Ectodermal cell (in vitro differentiated cells): ENCODE results near the gene CARM1.

Experiments
- H3K27ac ChIP-seq: 2 replicates; pipeline ENCODE4 v1.7.0; 2013; ENCODE audit warnings: mild to moderate bottlenecking, low read depth, low read length; ENCODE audit not compliant: insufficient read depth, poor library complexity, severe bottlenecking
- H3K27me3 ChIP-seq: 2 replicates; pipeline ENCODE4 v1.7.0; 2013; ENCODE audit warnings: mild to moderate bottlenecking, low read length; ENCODE audit not compliant: insufficient read depth, control insufficient read depth, poor library complexity, severe bottlenecking
- H3K36me3 ChIP-seq: one replicate; pipeline ENCODE4 v1.7.0; 2013; ENCODE audit warnings: low read length; ENCODE audit not compliant: control insufficient read depth, insufficient read depth
- H3K4me1 ChIP-seq: one replicate; pipeline ENCODE4 v1.7.0; 2013; ENCODE audit warnings: low read length; ENCODE audit not compliant: control insufficient read depth, insufficient read depth
- H3K4me3 ChIP-seq: 2 replicates; pipeline ENCODE4 v1.7.0; 2013; ENCODE audit warnings: low read depth, low read length, control low read depth; ENCODE audit not compliant: insufficient read depth
- H3K9me3 ChIP-seq: 2 replicates; pipeline ENCODE4 v1.7.0; 2013; ENCODE audit warnings: mild to moderate bottlenecking, low read length, moderate library complexity; ENCODE audit not compliant: control insufficient read depth
- WGBS, 2 experiments: methylation state at CpG; one replicate each; pipeline ENCODE4 v1.1.7; 2013; ENCODE audit warnings: missing lambda C conversion rate in 2 of 2; 5-methylcytosine and 5-hydroxymethylcytosine counted together

Gene CARM1

GRCh38 chr19:10908380-10908960, 37.1 kb downstream of the CARM1 start:
- WGBS, 2 experiments = 96% methylated on average over 17 of the region's 17 CpGs
- no peaks in the 10 kb centered on the region for H3K27me3 ChIP-seq
- H3K4me1 ChIP-seq = no peaks in the 10 kb centered on the region
- H3K9me3 ChIP-seq = no peaks in the 10 kb centered on the region
- peaks cover 20% of the 10 kb centered on the region for H3K36me3 ChIP-seq
- no peak overlapping the region for H3K27ac ChIP-seq
- H3K4me3 ChIP-seq = no peak overlapping the region

- WGBS, 2 experiments = 94% methylated on average over 31 of the region's 31 CpGs
- Histone ChIP-seq H3K27ac (no peak overlapping the region), H3K4me3 (no peak overlapping the region), H3K4me1 (no peaks in the 10 kb centered on the region), H3K27me3 (no peaks in the 10 kb centered on the region), H3K9me3 (no peaks in the 10 kb centered on the region), H3K36me3 (peaks cover 34% of the 10 kb centered on the region)
Measured at GRCh38 chr19:10911579-10912363, 40.4 kb downstream of the CARM1 start.

GRCh38 chr19:10912619-10913018, 41.3 kb downstream of the CARM1 start:
- H3K27me3 ChIP-seq = no peaks in the 10 kb centered on the region
- no peak overlapping the region for H3K27ac ChIP-seq
- H3K4me1 ChIP-seq = no peaks in the 10 kb centered on the region
- WGBS, 2 experiments = 94 to 95% methylated on average over 18 of the region's 18 CpGs
- no peak overlapping the region for H3K4me3 ChIP-seq
- H3K9me3 ChIP-seq = no peaks in the 10 kb centered on the region
- H3K36me3 ChIP-seq = peaks cover 34% of the 10 kb centered on the region

- no peaks in the 10 kb centered on the region for H3K27me3 ChIP-seq
- no peaks in the 10 kb centered on the region for H3K9me3 ChIP-seq
- 95 to 96% methylated on average over 24 of the region's 24 CpGs for WGBS, 2 experiments
- no peak overlapping the region for H3K27ac ChIP-seq
- H3K4me3 ChIP-seq = no peak overlapping the region
- peaks cover 32% of the 10 kb centered on the region for H3K36me3 ChIP-seq
- H3K4me1 ChIP-seq = no peaks in the 10 kb centered on the region
Measured at GRCh38 chr19:10913716-10914340, 42.5 kb downstream of the CARM1 start.

- H3K27ac ChIP-seq = no peak overlapping the region
- peaks cover 31% of the 10 kb centered on the region for H3K36me3 ChIP-seq
- no peaks in the 10 kb centered on the region for H3K9me3 ChIP-seq
- no peak overlapping the region for H3K4me3 ChIP-seq
- WGBS, 2 experiments = 95% methylated on average over 19 of the region's 19 CpGs
- H3K27me3 ChIP-seq = no peaks in the 10 kb centered on the region
- H3K4me1 ChIP-seq = no peaks in the 10 kb centered on the region
Measured at GRCh38 chr19:10915130-10916091, 44.1 kb downstream of the CARM1 start.

GRCh38 chr19:10916602-10917001, 45.2 kb downstream of the CARM1 start:
- Histone ChIP-seq H3K9me3 (no peaks in the 10 kb centered on the region), H3K4me1 (no peaks in the 10 kb centered on the region), H3K4me3 (no peak overlapping the region), H3K27ac (no peak overlapping the region), H3K27me3 (no peaks in the 10 kb centered on the region), H3K36me3 (peaks cover 31% of the 10 kb centered on the region)
- 96 to 98% methylated on average over 6 of the region's 6 CpGs for WGBS, 2 experiments

GRCh38 chr19:10918359-10918758, 47.0 kb downstream of the CARM1 start:
- 90% methylated on average over 11 of the region's 11 CpGs for WGBS, 2 experiments
- H3K36me3 ChIP-seq = peaks cover 26% of the 10 kb centered on the region

GRCh38 chr19:10919352-10920287, 48.3 kb downstream of the CARM1 start:
- no peak overlapping the region for H3K27ac ChIP-seq
- peaks cover 24% of the 10 kb centered on the region for H3K36me3 ChIP-seq
- H3K27me3 ChIP-seq = no peaks in the 10 kb centered on the region
- H3K4me1 ChIP-seq = no peaks in the 10 kb centered on the region
- H3K4me3 ChIP-seq = no peak overlapping the region
- WGBS, 2 experiments = 94% methylated on average over 26 of the region's 26 CpGs
- no peaks in the 10 kb centered on the region for H3K9me3 ChIP-seq

More at GRCh38 chr19:10918359-10918758, 47.0 kb downstream of the CARM1 start:
- Histone ChIP-seq H3K4me1 (no peaks in the 10 kb centered on the region), H3K4me3 (no peak overlapping the region), H3K9me3 (no peaks in the 10 kb centered on the region), H3K27me3 (no peaks in the 10 kb centered on the region), H3K27ac (no peak overlapping the region)

GRCh38 chr19:10920288-10920655, 48.9 kb downstream of the CARM1 start:
- no peak overlapping the region for H3K4me3 ChIP-seq
- H3K4me1 ChIP-seq = no peaks in the 10 kb centered on the region
- 97 to 99% methylated on average over 10 of the region's 10 CpGs for WGBS, 2 experiments
- peaks cover 24% of the 10 kb centered on the region for H3K36me3 ChIP-seq
- no peak overlapping the region for H3K27ac ChIP-seq
- no peaks in the 10 kb centered on the region for H3K9me3 ChIP-seq
- H3K27me3 ChIP-seq = no peaks in the 10 kb centered on the region
